Measurements from ENCODE around the gene RBM4. TPM values are rescaled to one million over a fixed set of nuclear protein-coding genes. Genes with fewer than 3 reads are reported as not detected.

The RBM4 gene
- total and polyA plus RNA-seq, 4 donors: 36.9 to 59.2 (median 46.4) TPM

DNA sequence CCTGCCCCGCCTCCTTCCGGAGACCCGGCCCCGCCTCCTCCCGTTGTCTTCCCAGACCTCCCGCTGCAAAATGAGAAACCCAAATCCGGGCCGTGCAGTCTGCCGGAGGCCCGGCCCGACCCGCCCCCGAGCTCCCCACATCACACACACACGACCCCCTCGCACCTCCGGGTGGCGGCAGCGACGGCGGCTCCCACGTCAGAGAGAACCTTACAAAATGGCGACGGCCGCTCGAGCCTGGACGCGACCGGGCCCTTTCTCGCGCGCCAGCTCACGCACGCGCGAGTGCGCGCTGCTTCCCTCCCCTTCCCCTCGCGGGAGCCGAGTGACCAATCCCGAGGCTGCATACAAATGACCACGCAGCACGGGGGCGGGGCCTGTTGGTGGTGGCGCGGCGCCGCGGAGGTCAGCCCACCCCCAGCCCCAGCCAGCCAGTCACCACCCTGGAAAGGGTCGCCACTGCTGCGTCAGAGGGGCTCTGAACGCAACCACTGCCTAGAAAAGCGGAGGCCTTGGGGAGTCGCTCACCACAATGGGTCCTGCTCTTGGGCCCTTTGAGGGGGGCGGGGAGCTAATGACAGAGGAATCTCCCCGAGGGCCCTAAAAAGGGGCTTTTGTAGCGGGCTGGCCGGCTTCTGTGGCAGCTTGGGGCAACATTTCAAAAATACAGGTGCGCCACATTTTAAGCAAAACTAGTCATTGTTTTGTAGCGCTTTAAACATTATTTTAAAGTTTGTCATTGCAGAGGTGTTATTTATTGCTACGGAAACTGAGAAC, 39.3 kb downstream of the RBM4 start, which contains the start of gene RBM4B:
TSS of gene RBM4B (minus strand) at position 289 of the 777 bp plus-strand sequence. CDS start 808 bp downstream, outside the sequence.
- peak; percentile 92 for DNase-seq (ENCODE audit: low spot score)
- under 1% methylated on average over 61 of the region's 61 CpGs for WGBS
- no peaks in the 10 kb centered on the region for H3K27me3 ChIP-seq (ENCODE audit: control insufficient read depth in 4 of 4, insufficient read depth in 4 of 4, low read length in 3 of 4)
- peak within 1 kb of the TSS; percentile 84 to 97 for H3K27ac ChIP-seq (ENCODE audit: low read depth in 1 of 2, low read length in 2 of 2)
- H3K36me3 ChIP-seq (ENCODE audit: control insufficient read depth in 4 of 4, insufficient read depth in 3 of 4, low read depth in 1 of 4, low read length in 3 of 4): peaks cover 0 to 6% (median 0%) of the 10 kb centered on the region in 4 donors
- H3K4me3 ChIP-seq (ENCODE audit: low read depth in 1 of 3, low read length in 3 of 3): peak within 1 kb of the TSS; percentile 80 to 93 (median 87)
- TF ChIP-seq, protein P1, sequence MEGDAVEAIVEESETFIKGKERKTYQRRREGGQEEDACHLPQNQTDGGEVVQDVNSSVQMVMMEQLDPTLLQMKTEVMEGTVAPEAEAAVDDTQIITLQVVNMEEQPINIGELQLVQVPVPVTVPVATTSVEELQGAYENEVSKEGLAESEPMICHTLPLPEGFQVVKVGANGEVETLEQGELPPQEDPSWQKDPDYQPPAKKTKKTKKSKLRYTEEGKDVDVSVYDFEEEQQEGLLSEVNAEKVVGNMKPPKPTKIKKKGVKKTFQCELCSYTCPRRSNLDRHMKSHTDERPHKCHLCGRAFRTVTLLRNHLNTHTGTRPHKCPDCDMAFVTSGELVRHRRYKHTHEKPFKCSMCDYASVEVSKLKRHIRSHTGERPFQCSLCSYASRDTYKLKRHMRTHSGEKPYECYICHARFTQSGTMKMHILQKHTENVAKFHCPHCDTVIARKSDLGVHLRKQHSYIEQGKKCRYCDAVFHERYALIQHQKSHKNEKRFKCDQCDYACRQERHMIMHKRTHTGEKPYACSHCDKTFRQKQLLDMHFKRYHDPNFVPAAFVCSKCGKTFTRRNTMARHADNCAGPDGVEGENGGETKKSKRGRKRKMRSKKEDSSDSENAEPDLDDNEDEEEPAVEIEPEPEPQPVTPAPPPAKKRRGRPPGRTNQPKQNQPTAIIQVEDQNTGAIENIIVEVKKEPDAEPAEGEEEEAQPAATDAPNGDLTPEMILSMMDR (IDR thresholded peaks at IDR 0.05; ENCODE audit: low read depth, low read length, missing input control): no peak
- peak in 1 of 2 donors; percentile 50 for TF ChIP-seq EGR1 (IDR thresholded peaks at IDR 0.05; ENCODE audit: low read depth in 2 of 2)
- TF ChIP-seq ZBTB33 (IDR thresholded peaks at IDR 0.05): peak; percentile 97
- peak; percentile 98 for TF ChIP-seq YY1 (IDR thresholded peaks at IDR 0.05)
- no peak for TF ChIP-seq FOXA1 (IDR thresholded peaks at IDR 0.05)
- TF ChIP-seq, protein P2, sequence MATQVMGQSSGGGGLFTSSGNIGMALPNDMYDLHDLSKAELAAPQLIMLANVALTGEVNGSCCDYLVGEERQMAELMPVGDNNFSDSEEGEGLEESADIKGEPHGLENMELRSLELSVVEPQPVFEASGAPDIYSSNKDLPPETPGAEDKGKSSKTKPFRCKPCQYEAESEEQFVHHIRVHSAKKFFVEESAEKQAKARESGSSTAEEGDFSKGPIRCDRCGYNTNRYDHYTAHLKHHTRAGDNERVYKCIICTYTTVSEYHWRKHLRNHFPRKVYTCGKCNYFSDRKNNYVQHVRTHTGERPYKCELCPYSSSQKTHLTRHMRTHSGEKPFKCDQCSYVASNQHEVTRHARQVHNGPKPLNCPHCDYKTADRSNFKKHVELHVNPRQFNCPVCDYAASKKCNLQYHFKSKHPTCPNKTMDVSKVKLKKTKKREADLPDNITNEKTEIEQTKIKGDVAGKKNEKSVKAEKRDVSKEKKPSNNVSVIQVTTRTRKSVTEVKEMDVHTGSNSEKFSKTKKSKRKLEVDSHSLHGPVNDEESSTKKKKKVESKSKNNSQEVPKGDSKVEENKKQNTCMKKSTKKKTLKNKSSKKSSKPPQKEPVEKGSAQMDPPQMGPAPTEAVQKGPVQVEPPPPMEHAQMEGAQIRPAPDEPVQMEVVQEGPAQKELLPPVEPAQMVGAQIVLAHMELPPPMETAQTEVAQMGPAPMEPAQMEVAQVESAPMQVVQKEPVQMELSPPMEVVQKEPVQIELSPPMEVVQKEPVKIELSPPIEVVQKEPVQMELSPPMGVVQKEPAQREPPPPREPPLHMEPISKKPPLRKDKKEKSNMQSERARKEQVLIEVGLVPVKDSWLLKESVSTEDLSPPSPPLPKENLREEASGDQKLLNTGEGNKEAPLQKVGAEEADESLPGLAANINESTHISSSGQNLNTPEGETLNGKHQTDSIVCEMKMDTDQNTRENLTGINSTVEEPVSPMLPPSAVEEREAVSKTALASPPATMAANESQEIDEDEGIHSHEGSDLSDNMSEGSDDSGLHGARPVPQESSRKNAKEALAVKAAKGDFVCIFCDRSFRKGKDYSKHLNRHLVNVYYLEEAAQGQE (IDR thresholded peaks at IDR 0.05): peak; percentile 59
- peak in 1 of 2 donors; percentile 49 for TF ChIP-seq GABPA (IDR thresholded peaks at IDR 0.05 in 1 of 2, conservative IDR thresholded peaks at IDR 0.05 in 1 of 2)
- no peak for TF ChIP-seq HNF4G (IDR thresholded peaks at IDR 0.05)
- TF ChIP-seq MAX (IDR thresholded peaks at IDR 0.05): peak; percentile 27
- TF ChIP-seq RXRA (IDR thresholded peaks at IDR 0.05): no peak
- TF ChIP-seq SP1 (IDR thresholded peaks at IDR 0.05): peak; percentile 78
- TF ChIP-seq FOXA2 (IDR thresholded peaks at IDR 0.05): no peak
- TF ChIP-seq, protein P3, sequence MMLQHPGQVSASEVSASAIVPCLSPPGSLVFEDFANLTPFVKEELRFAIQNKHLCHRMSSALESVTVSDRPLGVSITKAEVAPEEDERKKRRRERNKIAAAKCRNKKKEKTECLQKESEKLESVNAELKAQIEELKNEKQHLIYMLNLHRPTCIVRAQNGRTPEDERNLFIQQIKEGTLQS (IDR thresholded peaks at IDR 0.05): no peak
- TF ChIP-seq JUND (IDR thresholded peaks at IDR 0.05): peak in 1 of 2 donors; percentile 19
- peak; percentile 81 for TF ChIP-seq TAF1 (conservative IDR thresholded peaks at IDR 0.05)
- TF ChIP-seq NR2F2 (IDR thresholded peaks at IDR 0.05): no peak
- peak in 1 of 2 donors; percentile 10 for TF ChIP-seq RAD21 (IDR thresholded peaks at IDR 0.05)
- no peak for TF ChIP-seq HNF4A (conservative IDR thresholded peaks at IDR 0.05)
- no peaks in the 10 kb centered on the region for H3K9me3 ChIP-seq (ENCODE audit: control insufficient read depth in 4 of 4, low read length in 3 of 4)
- peaks cover 2 to 31% (median 25%) of the 10 kb centered on the region in 4 donors for H3K4me1 ChIP-seq (ENCODE audit: control insufficient read depth in 4 of 4, insufficient read depth in 4 of 4, low read length in 3 of 4)
- H3K9ac ChIP-seq (ENCODE audit: low read depth in 1 of 2, low read length in 2 of 2): peak within 1 kb of the TSS; percentile 84 to 91

All from liver (tissue), 9 donors.